Stimulated activated CD4-positive, alpha-beta T cell treated with anti-CD3 and anti-CD28 coated beads, Interleukin-12 subunit alpha, Interleukin-12 subunit beta, amount 100 ng/mL, for 48 hours (primary cell): ENCODE results near the gene SNX15.
A peak's percentile ranks its signal among the peaks of the same experiment; 100 is the strongest.
"Not testable (repeated sequence)": the region's sequence is repeated elsewhere in the genome, so short reads cannot be mapped to it uniquely, and the experiment has no call there.

ENCODE experiments used
- DNase-seq, 3 donors: peaks; one replicate each; pipeline ENCODE4 v3.0.0-alpha.2; 2020; ENCODE audit warnings: low read depth in 2 of 3, low spot score in 1 of 3

The SNX15 gene, protein sequence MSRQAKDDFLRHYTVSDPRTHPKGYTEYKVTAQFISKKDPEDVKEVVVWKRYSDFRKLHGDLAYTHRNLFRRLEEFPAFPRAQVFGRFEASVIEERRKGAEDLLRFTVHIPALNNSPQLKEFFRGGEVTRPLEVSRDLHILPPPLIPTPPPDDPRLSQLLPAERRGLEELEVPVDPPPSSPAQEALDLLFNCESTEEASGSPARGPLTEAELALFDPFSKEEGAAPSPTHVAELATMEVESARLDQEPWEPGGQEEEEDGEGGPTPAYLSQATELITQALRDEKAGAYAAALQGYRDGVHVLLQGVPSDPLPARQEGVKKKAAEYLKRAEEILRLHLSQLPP

DNA sequence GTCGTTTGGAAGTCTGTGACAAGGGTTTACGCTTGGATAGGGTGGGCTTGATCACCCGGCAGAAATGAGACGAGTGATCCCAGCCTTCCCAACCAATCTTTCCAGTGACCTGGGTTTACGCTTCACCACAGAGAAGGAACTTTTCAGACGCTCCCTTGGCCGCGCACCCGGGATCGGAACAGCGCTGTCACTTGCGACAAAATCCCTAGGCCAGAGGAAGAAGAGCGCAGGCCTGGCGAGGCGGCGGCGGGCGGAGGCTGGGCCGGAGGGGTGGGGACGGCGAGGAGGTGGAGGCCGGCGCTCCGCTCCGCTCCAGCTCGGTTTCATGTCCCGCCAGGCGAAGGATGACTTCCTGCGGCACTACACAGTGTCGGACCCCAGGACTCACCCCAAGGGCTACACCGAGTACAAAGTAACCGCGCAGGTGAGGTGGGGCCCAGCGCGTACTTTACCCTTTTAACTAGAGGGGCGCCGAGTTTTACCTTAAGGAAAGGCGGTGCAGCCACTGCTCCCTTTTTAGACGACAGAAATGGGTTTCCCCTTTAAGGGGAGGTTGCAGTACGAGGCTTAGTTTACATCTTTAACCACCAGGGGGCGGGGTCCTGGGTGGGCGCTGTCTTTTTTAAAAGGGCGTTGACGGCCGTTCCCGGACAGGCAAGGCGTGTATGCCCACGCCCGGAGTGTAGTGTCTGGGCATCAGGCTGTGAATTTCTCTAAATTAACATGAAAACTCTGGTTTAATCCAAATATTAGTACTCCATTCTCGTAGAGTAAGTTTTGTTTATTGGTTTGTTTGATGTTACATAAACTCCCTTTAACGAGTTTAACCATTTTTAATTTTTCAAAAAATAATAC lies at the start of gene SNX15:
Gene SNX15, plus strand, starts transcription at position 227 of the 855 bp plus-strand sequence. Its CDS starts 99 bp downstream, at position 326.
- peak; percentile 85 to 96 (median 86) for DNase-seq

DNA sequence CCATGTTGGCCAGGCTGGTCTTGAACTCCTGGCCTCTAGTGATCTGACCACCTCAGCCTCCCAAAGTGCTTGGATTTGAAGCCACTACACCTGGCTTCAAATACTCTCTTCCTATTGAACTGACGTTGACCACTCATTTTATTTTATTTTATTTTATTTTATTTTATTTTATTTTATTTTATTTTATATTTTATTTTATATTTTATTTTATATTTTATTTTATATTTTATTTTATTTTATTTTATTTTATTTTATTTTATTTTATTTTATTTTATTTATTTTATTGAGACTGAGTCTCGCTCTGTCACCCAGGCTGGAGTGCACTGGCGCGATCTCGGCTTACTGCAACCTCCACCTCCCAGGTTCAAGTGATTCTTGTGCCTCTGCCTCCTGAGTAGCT lies 43.9 kb upstream of the SNX15 start:
- DNase-seq = not testable (repeated sequence)

DNA sequence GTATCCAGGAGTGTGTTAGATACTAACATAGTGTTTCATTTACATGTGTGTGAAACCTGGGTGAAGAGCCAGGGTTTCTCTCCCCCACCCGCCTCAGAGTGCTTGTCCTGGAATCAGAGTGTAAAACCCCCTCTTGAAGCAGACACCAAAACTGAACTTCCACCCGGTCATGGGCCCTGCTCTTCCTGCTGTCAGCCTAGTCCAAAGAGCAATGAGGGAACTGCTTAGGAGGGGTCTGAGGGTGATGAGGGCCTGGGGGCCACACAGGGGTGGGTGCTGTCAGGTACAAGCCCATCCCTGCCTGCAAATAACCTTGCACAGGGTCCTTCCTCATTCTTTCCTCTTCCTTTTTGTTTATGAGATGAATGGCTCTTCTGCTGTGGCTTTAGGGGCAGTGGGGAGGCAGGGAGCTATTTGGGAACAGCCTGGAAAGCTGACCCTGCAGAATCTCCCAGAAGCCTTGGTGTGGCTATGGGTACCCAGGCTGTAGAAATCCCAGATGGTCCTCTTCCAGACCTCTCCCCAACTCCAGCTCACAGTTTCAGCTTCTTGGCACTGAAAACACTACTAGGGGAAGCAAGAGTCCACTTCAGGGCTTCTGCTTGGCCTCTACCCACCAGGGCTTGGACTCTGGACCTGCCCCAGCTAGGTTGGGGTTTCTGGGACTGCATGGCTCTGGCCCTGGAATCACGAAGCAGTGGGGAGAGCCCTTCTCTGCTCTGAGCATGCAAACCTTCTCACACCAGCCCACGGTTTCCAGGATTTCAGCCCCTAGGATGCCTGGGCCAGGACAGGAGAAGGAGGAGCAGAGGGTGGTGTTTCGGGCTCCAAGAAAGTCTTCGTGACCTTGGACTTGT lies 39.0 kb upstream of the SNX15 start:
- DNase-seq = no peak

DNA sequence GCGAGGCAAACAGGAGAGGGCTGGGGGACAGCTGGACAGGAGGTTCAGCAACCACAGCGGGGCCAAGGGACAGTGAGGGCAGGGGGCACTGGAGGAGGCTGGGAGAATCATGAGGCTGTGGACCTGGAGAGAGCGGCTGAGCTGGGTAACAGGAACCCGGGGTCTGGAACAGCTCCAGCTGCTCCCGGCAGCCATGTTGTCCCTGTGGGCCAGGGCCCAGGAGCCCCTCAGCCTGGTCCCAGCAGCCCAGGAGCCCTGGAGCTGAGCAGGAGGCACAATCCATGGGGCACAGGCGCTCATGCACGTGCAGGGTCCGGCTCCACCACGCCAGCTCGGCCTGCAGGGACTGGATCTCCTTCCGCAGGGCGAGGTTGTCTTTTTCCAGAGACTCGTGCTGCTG lies 37.8 kb upstream of the SNX15 start:
- DNase-seq = no peak

DNA sequence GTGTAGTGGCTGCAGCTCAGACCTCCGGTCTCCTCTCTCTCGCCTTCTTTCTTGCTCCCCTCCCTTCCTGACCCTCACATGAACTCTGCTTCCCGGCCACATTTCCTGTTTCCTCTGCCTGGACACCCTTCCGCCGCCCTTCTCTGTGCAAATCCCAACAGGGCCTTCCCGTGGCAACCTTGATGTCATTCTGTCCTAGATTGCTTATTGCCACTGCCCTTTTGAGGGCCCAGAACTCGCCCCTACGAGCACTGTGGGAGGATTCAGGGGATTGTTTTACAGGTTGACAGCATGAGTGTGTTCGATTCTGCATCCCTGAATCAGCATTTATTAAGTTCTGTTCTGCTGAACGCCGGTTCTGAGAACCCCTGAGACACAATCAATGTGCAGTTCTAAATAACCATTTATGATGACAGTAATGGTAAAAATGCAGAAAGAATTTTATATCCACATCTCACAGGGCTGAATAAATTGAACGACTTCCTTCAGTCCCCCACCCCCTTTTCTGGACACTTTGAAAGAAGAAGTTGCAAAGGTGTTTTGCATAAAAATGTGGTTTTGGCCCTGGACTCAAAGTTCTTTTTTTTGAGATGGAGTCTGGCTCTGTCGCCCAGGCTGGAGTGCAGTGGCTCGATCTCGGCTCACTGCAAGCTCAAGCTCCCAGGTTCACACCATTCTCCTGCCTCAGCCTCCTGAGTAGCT lies 36.9 kb upstream of the SNX15 start:
- DNase-seq = no peak

DNA sequence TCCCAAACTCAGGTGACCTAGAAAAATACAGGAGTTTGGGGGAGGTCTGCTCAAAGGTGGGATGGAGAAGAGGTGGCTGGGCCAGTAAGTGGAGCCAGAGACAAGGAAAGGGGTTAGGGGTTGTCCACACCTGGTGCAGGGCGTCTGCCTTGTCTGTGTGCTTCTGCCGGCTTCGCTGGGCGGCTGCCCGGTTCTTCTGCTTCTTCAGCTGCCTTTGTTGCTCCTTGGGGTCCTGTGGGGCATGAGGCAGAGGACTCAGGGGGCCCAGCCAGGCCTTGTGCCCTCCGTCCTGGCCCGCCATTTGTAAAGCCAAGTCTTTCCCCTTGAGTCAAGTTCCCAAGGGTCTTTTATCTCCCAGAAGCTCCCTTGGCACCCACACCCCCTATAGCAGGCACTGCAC lies 32.9 kb upstream of the SNX15 start:
- no peak for DNase-seq

DNA sequence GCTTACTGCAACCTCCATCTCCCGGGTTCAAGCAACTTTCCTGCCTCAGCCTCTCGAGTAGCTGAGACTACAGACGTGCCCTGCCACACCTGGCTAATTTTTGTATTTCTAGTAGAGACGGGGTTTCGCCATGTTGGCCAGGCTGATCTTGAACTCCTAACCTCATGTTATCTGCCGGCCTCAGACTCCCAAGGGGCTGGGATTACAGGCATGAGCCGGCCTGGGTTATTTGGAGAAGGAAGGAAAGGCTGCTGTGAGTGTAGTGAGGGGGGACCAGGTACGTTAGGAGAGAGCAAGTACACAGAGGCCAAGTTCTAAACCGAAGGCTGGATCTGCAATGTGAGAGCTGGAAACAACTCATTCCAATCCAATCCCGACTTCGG lies 30.9 kb upstream of the SNX15 start:
- DNase-seq = no peak

DNA sequence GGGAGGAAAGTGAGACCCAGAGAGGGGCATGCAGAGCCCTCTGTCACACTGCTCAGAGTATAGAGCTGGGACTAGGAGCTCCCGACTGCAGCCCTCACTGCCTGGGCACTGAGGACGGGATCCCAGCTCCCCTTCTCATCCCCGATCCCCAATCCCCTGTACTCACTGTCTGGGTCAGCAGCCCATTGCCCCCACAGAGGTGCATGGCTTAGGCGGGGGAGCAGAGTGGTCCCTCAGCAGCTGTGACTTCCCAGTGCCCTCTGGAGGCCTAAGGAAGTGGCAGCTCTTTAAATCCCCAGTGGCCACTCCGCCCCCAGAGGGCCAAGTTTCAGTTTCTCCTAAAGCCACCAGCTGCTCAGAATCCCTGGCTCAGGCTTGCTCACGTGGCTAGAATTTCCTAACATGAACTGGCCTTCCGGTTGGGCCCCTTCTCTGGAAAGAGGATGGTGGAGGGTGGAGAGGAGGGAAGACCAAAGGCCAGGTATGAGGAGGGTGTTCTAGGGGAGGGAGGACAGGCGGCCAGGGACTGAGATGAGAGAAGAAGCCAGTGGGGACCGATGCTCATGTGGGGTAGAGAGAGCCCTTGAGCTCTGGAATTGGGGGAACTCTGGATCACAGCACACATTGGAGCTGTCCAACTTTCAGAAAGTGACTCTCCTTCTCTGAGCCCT lies 30.4 kb upstream of the SNX15 start, which contains the start of gene BATF2:
Gene BATF2, minus strand, starts transcription at position 262 of the 671 bp plus-strand sequence. Its CDS starts 57 bp downstream, at position 205.
- no peak for DNase-seq

DNA sequence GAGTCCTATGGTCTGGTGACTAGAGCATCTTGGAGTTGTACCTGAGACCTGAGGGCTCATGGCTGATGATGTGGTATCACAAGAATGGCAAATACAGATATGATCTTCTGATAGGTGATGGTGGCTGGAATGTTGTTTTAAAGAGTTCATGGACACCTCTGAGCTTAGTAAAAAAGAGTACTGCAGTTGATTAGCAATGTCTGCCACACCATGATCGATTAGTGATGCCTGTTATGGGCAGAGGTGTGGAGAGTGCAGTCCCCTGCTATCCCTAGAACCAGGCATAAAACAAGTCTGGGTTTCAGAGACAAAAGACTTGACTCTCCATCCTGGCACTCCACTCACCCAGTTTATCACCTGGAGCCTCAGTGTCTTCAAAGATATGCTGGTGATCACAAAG lies 29.1 kb upstream of the SNX15 start:
- peak in 1 of 3 donors; percentile 30 for DNase-seq

DNA sequence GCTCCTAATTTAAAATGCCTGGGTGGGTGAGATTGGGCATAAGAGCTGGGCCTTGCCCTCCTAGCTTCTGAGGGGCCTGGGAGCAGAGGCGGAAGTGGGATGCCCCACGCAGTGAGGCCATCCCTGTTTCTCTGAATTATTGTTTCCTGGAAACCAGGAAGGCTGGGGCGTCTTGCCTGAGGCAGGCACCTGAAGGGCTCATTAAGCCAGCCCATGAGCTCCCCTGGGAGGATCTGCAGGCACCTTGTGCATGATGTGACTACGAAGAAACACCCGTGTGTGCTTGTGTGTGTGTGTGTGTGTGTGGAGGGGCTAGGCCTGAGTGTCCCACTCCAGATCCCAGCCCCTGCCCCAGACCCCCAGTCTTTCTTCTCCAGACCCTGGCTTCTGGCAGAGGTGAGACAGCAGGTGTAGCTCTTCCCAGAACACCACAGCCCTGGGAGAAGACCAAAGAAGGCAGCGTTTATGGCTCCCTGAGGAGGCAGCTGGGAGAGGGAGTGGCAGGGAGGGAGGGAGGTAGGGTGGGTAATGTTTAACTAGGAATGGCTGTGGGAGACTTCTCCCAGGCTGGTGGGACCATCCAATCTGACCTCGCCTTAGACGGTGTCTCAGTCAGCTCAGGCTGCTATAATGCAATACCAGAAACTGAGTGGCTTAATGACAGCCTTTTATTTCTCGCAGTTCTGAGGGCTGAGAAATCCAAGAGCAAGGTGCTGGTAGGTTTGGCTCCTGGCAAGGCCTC lies 28.4 kb upstream of the SNX15 start:
- no peak for DNase-seq

DNA sequence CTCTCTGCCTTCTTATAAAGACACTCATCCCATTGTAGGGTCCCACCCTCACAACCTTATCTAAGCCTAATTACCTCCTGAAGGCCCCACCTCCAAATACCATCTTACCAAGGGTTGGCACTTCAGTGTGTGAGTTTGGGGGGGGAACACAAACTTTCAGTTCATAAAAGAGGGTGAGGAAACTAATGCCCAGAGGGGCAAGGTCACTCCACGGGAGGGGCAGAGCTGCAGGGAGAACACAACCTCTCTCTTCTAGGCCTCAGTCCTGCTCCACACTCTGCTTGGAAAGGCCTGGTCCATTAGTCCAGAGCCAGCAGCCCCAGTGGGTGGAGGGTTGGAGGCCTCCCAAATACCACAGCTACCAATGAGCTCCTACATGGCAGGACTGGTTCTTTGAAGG lies 27.8 kb upstream of the SNX15 start:
- DNase-seq = no peak

DNA sequence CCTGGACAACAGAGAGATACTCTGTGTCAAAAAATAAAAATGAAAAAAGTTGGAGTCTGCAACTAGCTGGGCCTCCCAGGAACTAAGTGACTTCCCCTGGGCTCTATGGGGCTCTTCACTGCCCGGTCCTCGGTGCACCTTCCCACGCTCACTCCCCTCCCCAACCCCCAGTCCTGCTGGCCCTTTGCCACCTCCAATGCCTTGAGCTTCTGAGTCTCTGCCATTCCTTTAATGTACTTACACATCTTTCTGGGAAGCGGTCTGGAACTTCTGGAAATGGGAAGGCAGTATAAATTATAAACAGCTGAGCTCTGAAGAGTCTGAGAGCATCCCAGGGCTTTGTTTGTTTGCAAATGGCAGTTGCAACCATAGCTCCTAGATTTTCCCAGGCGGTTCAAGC lies 24.5 kb upstream of the SNX15 start:
- DNase-seq = no peak

DNA sequence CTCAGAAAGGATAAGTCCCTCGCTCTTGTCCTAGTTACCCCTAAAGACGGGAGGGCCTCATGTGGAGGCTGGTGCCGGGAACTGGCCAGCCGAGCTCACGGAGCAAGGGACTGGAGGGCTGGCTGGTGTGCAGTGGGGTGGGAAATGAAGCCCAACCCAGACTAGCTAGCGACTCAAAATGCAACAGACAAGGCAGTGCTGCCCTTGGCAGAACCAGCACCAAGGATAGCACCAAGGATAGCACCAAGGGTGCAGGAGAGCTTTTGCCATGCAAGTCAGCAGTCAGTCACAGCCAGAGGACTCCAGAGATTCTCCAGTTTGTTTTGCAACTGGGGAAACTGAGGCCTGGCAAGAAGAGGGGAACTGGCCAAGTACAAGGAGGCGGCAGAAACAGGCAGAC lies 24.0 kb upstream of the SNX15 start:
- DNase-seq = no peak

DNA sequence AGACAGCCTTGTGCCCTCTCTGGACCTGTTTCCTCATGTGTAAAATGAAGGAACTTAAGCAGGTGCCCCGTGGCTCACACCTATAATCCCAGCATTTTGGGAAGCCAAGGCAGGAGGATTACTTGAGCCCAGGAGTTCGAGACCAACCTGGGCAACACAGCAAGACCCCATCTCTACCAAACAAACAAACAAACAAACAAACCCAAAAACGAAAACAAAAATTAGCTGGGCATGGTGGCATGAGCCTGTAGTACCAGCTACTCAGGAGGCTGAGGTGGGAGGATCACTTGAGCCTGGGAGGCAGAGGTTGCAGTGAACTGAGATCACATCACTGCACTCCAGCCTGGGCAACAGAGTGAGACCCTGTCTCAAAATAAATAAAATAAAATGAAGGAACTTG lies 23.3 kb upstream of the SNX15 start:
- DNase-seq = not testable (repeated sequence)

DNA sequence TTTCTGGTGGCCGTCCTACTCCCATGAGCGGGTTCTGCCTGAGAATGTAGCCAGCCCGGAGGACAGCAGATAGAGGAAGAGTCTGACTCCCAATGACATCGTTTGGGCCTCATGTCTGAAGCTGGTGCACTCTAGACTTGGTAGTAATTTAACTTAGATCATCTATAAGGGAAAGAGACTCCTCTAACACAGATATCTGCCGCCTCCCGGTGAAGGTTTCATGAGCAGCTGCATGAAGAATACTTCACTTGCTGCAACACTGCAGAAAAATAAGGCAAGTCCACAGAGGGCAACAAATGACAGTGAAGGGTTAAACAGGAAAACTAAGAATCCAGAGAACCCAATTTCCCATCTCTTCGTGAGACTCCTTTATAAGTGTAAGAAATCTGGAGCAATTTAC lies 19.2 kb upstream of the SNX15 start:
- DNase-seq = no peak

DNA sequence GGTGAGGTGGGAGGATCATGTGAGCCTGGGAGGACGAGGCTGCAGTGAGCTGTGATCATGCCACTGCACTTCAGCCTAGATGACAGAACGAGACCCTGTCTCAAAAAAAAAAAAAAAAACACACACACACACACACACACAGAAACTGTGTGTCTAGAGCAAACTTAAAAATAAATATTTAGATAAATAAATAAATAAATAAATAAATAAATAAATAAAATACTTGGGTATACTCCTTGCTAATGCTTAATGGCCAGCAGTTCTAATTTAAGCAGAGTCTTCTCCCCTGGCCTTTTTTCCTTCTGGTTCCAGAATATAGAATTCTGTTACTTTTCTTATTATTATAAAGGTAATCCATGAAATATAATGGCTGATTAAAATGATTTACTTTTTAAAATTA lies 18.4 kb upstream of the SNX15 start:
- DNase-seq = no peak

DNA sequence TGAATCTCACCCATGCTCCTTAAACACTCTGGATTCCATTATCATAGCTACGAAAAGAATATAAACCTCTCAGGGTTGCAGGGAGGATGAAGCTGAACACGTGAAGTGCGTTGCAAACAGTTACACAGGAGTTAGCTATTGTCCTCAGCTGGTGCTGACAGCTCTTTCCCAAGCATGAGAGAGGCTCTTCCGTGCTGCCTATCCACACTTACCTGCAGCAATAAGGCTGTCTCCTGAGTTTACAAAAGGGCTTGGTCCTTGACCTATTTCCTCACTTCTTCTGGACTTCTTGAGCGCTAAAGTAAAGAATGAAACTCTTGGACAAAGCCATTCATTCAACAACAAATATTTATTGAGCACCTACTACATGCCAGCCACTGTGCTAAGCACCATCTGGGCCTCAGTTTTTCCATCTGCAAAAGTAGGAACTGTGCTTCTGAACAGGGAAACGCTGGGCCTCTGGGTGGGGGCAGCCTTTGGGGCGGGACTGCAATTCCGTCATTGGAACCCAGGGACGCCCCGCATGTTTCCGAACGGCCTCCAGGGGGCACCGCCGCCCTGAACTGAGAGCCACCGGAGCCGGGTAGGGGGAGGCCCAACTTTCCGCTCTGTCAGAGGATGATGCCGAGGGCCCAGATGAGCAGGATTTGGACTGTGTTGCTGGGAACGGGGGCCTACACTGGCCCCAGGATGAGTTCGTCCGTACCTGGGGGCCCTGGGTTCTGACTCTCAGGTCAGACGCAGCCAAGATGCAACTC lies 13.9 kb upstream of the SNX15 start:
- peak; percentile 85 to 90 (median 88) for DNase-seq

DNA sequence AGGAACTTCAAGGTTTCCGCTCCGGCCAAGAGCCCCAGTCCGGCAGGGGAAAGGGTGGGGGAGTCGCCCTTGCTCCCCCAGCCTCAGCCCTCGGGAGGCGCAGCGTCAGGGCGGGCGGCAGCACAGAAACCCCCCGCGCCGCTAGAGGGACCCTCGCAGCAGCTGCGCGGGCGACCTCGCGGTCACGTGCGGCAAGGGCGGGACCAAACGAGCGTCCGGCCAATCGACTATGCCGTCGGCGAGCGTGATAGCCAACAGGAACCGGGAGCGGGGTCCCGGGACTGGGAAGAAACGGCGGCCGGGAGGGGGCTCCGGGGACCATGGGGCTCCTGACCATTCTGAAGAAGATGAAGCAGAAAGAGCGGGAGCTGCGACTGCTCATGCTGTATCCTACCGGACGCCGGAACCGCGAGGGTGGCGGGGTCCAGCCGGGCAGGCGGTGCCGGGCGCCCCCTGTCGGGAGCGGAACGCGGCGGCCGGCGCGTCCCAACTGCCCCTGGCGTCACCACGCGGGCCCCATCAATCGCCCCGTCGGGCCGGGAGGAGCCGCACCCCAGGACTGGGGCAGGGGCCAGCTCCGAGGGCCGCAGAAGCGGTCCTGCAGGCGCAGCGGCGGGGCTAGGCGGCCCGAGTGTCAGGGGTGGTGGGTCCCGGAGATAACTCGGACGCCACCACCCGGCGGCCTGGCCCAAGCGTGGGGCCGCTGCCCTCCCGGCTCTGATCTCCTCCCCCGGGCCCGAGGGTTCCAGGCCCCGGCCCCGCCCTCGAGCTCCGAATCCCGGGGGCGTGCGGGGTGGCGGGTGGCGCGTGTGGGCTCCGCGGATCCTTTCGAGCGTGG lies 13.1 kb upstream of the SNX15 start, which contains the start of gene ARL2:
Gene ARL2, plus strand, starts transcription at position 273 of the 838 bp plus-strand sequence. Its CDS starts 48 bp downstream, at position 321.
- peak; percentile 70 to 84 (median 76) for DNase-seq
